HCT116 (cell line): ENCODE results near the gene VAT1. TPM values are rescaled to one million over a fixed set of nuclear protein-coding genes. Genes with fewer than 3 reads are reported as not detected.
A peak's percentile ranks its signal among the peaks of the same experiment; 100 is the strongest.

Experiments
- ATAC-seq: fragments of 200-7000 bp; cut with Tn5 transposase; 2 replicates; pipeline ENCODE4 v1.9.1; 2020; ENCODE audit warnings: mild to moderate bottlenecking, moderate library complexity
- BruUV-seq: library from RNA; stranded (reverse); fragments of 400-500 nt; replicated peaks from 2 replicates; lab custom pipeline; 2021; lab: Mats Ljungman, UMichigan
- CTCF ChIA-PET: fragments of 300-600 bp; sonication (Branson Sonifier 250); formaldehyde crosslinking; loops from one replicate; lab custom pipeline; 2021; ENCODE audit warnings: antibody characterized with exemption; lab: Charles Lee
- POLR2A ChIA-PET: fragments of 300-600, 350-600 bp; sonication (Branson Sonifier 250); formaldehyde crosslinking; loops from one replicate; lab custom pipeline; 2021; ENCODE audit warnings: antibody characterized with exemption; lab: Charles Lee
- RAD21 ChIA-PET, 2 experiments: fragments of 300-600 bp; sonication (Branson Sonifier 250); formaldehyde crosslinking; loops; one replicate each; lab custom pipeline; 2023; ENCODE audit warnings: low total read pairs in 2 of 2; ENCODE audit not compliant: uncharacterized antibody in 2 of 2, unreplicated experiment in 2 of 2, low non-redundant PET in 1 of 2; lab: Charles Lee
- DNase-seq: peaks from one replicate; pipeline ENCODE4 v3.0.0-alpha.2; 2010; ENCODE audit warnings: low read depth, low spot score
- H2AFZ ChIP-seq: fragments of 200-600 bp; shearing (Covaris generic), sonication (generic); 2 replicates; pipeline ENCODE4 v1.6.1; 2017; ENCODE audit warnings: low read depth, mixed run types, mixed read lengths, antibody characterized with exemption, low read length; ENCODE audit not compliant: poor library complexity, severe bottlenecking
- H3K27ac ChIP-seq: 2 replicates; pipeline ENCODE4 v1.5.1; 2012; ENCODE audit warnings: low read depth, low read length
- H3K27me3 ChIP-seq: fragments of 200-600 bp; sonication (generic); 2 replicates; pipeline ENCODE4 v1.6.1; 2016; ENCODE audit warnings: mixed run types, low read length, mixed read lengths; ENCODE audit not compliant: insufficient read depth
- H3K36me3 ChIP-seq, 2 experiments: fragments of 200-500 bp in 1 of 2; fragments of 200-600 bp in 1 of 2; sonication (Bioruptor generic) in 1 of 2; sonication (generic) in 1 of 2; 2 replicates each; pipeline versions ENCODE4 v1.5.1 to v1.6.1; 2014 to 2016; ENCODE audit warnings: low read length in 2 of 2, inconsistent platforms in 1 of 2, mixed read lengths in 1 of 2, mixed run types in 1 of 2; ENCODE audit not compliant: insufficient read depth in 2 of 2, control insufficient read depth in 1 of 2
- H3K4me1 ChIP-seq, 2 experiments: fragments of 200-600 bp in 1 of 2; sonication (generic) in 1 of 2; 2 replicates each; pipeline versions ENCODE4 v1.5.1 to v1.6.1; 2012 to 2017; ENCODE audit warnings: low read length in 2 of 2, inconsistent platforms in 1 of 2, mild to moderate bottlenecking in 1 of 2, mixed read lengths in 1 of 2, mixed run types in 1 of 2, moderate library complexity in 1 of 2; ENCODE audit not compliant: insufficient read depth in 2 of 2, control insufficient read depth in 1 of 2
- H3K4me2 ChIP-seq: fragments of 200-600 bp; sonication (generic); 2 replicates; pipeline ENCODE4 v1.6.1; 2017; ENCODE audit warnings: mixed run types, low read length, mixed read lengths
- H3K4me3 ChIP-seq, 2 experiments: fragments of 200-600 bp in 1 of 2; sonication (generic) in 1 of 2; replicated peaks in 1 of 2; 2 replicates each; pipeline ENCODE4 v1.5.1; 2011 to 2016; ENCODE audit warnings: low read length in 2 of 2, control low read depth in 1 of 2, low read depth in 1 of 2, mild to moderate bottlenecking in 1 of 2, mixed read lengths in 1 of 2, mixed run types in 1 of 2
- H3K79me2 ChIP-seq: fragments of 200-600 bp; sonication (generic); 2 replicates; pipeline ENCODE4 v1.6.1; 2017; ENCODE audit warnings: mild to moderate bottlenecking, mixed run types, low read length, moderate library complexity, mixed read lengths; ENCODE audit not compliant: insufficient read depth
- H3K9ac ChIP-seq: fragments of 200-600 bp; sonication (generic); 2 replicates; pipeline ENCODE4 v1.6.1; 2016; ENCODE audit warnings: low read length, mixed read lengths
- H3K9me2 ChIP-seq: fragments of 200-600 bp; sonication (generic), shearing (Covaris generic); 2 replicates; pipeline ENCODE4 v1.6.1; 2017; ENCODE audit warnings: mixed run types, mild to moderate bottlenecking, moderate library complexity; ENCODE audit not compliant: insufficient read depth
- H3K9me3 ChIP-seq, 2 experiments: fragments of 200-500 bp in 1 of 2; fragments of 200-600 bp in 1 of 2; sonication (Bioruptor generic) in 1 of 2; sonication (generic) in 1 of 2; 2 replicates each; pipeline ENCODE4 v1.6.1; 2014 to 2017; ENCODE audit warnings: low read length in 2 of 2, mixed read lengths in 2 of 2, inconsistent platforms in 1 of 2, low read depth in 1 of 2, mild to moderate bottlenecking in 1 of 2, mixed run types in 1 of 2, moderate library complexity in 1 of 2; ENCODE audit not compliant: control insufficient read depth in 1 of 2, insufficient read depth in 1 of 2
- H4K20me1 ChIP-seq: fragments of 200-600 bp; sonication (generic), shearing (Covaris generic); 2 replicates; pipeline ENCODE4 v1.6.1; 2017; ENCODE audit warnings: mixed run types, mild to moderate bottlenecking, moderate library complexity; ENCODE audit not compliant: insufficient read depth
- CBX3 ChIP-seq: IDR thresholded peaks from 2 replicates; pipeline ENCODE4 v1.6.1; 2012; ENCODE audit warnings: low read depth
- CEBPB ChIP-seq: IDR thresholded peaks from 2 replicates; pipeline ENCODE4 v1.6.1; 2012; ENCODE audit warnings: low read depth
- CTCF ChIP-seq, 3 experiments: fragments of 200-600 bp in 1 of 3; sonication (generic) in 1 of 3; IDR thresholded peaks in 2 of 3; conservative IDR thresholded peaks in 1 of 3; 2 replicates each; pipeline ENCODE4 v1.5.1; 2012 to 2017; ENCODE audit warnings: low read depth in 2 of 3, low read length in 2 of 3, antibody characterized with exemption in 1 of 3, borderline replicate concordance in 1 of 3, control low read depth in 1 of 3, mild to moderate bottlenecking in 1 of 3, mixed read lengths in 1 of 3, mixed run types in 1 of 3, moderate library complexity in 1 of 3; ENCODE audit not compliant: insufficient read depth in 1 of 3
- EGR1 ChIP-seq: IDR thresholded peaks from 2 replicates; pipeline ENCODE4 v1.6.1; 2012; ENCODE audit warnings: low read depth
- ELF1 ChIP-seq: IDR thresholded peaks from 2 replicates; pipeline ENCODE4 v1.6.1; 2012; ENCODE audit warnings: low read depth, borderline replicate concordance
- JUND ChIP-seq: IDR thresholded peaks from 2 replicates; pipeline ENCODE4 v1.6.1; 2012
- RAD21 ChIP-seq: IDR thresholded peaks from 2 replicates; pipeline ENCODE4 v1.6.1; 2012; ENCODE audit warnings: low read depth, mild to moderate bottlenecking
- REST ChIP-seq: IDR thresholded peaks from 2 replicates; pipeline ENCODE4 v1.6.1; 2012; ENCODE audit warnings: low read depth
- SP1 ChIP-seq: IDR thresholded peaks from 2 replicates; pipeline ENCODE4 v1.6.1; 2012; ENCODE audit warnings: low read depth
- SRF ChIP-seq: IDR thresholded peaks from 2 replicates; pipeline ENCODE4 v1.6.1; 2012; ENCODE audit warnings: low read depth
- TCF7L2 ChIP-seq: IDR thresholded peaks from 2 replicates; pipeline ENCODE4 v1.7.0; 2011; ENCODE audit warnings: borderline replicate concordance, inconsistent platforms; ENCODE audit not compliant: insufficient read depth, insufficient read length; ENCODE audit errors: extremely low read depth
- YY1 ChIP-seq: IDR thresholded peaks from 2 replicates; pipeline ENCODE4 v1.6.1; 2011; ENCODE audit warnings: low read length, low read depth, moderate library complexity, mild to moderate bottlenecking; ENCODE audit not compliant: insufficient replicate concordance; ENCODE audit errors: extremely low read depth
- ZNF274 ChIP-seq: fragments of 200-500 bp; sonication (Bioruptor generic); IDR thresholded peaks from 2 replicates; pipeline ENCODE4 v1.6.1; 2014; ENCODE audit warnings: mild to moderate bottlenecking, low read depth, low read length, inconsistent platforms
- intact Hi-C: fragments of 100-400 bp; cut with micrococcal nuclease; formaldehyde crosslinking; loops from 2 replicates; pipeline ENCODE4 v1.10.0; 2022
- total RNA-seq: library from RNA; stranded (reverse); gene quantifications from one replicate; pipeline ENCODE4 v1.2.1, GENCODE V29; 2021; ENCODE audit not compliant: unreplicated experiment

The VAT1 gene
- total RNA-seq, 1 experiment from 2014 or later: 197 TPM

GRCh38 chr17:42997984-42998938 lies 23.9 kb downstream of the VAT1 start, which contains the start of gene RPL27 (continued):
- peak; percentile 77 to 96 (median 79) for TF ChIP-seq CTCF (IDR thresholded peaks at IDR 0.05 in 2 of 3, conservative IDR thresholded peaks at IDR 0.05 in 1 of 3; ENCODE audit: borderline replicate concordance in 1 of 3, insufficient read depth in 1 of 3, low read depth in 2 of 3, low read length in 2 of 3)
- peak; percentile 53 for TF ChIP-seq EGR1
- peak; percentile 95 for TF ChIP-seq SP1
- peak; percentile 96 for TF ChIP-seq CBX3
- peak; percentile 83 for TF ChIP-seq TCF7L2

GRCh38 chr17:42997390-42997983 lies 24.7 kb downstream of the VAT1 start:
- ATAC-seq (peak; percentile 3), DNase-seq (no peak)
- POLR2A ChIA-PET: interaction anchor here (0.6 to 2.4 kb wide), 26 partner anchors 9 to 483 kb away, joined by 3 to 38 read pairs (median 4); partner anchors contain the start of genes BECN1, BRCA1, IFI35 and NBR1
- peak overlapping the region; percentile 48 for H3K9ac ChIP-seq
- H3K79me2 ChIP-seq: peaks cover 40% of the 10 kb centered on the region
- H3K4me2 ChIP-seq: peak overlapping the region; percentile 98
- H3K9me3 ChIP-seq: no peaks in the 10 kb centered on the region
- H3K9me2 ChIP-seq: no peaks in the 10 kb centered on the region
- H3K4me3 ChIP-seq: peak overlapping the region; percentile 97 to 99
- peak overlapping the region; percentile 65 for H2AFZ ChIP-seq
- RAD21 ChIA-PET: interaction anchor here (0.9 to 1.4 kb wide), 4 partner anchors 27 to 68 kb away, joined by 3 to 5 read pairs (median 4); partner anchors contain the start of gene AARSD1 (in 1 of the 2)
- CTCF ChIA-PET: interaction anchor here (0.9 to 1.7 kb wide), 11 partner anchors 9 to 486 kb away, joined by 3 to 12 read pairs (median 3); partner anchors contain the start of genes DHX8, IFI35, PSMC3IP and PTGES3L
- H3K4me1 ChIP-seq: peaks cover 13 to 41% of the 10 kb centered on the region in 2 experiments
- BruUV-seq: TSS peak; percentile 85
- peaks cover 11 to 32% of the 10 kb centered on the region in 2 experiments for H3K36me3 ChIP-seq
- TF ChIP-seq ZNF274 (no peak), RAD21 (no peak), EGR1 (no peak), CBX3 (no peak), CEBPB (no peak), REST (no peak), YY1 (no peak), ELF1 (no peak), SRF (no peak), JUND (no peak)
- H3K27me3 ChIP-seq: no peaks in the 10 kb centered on the region
- no peaks in the 10 kb centered on the region for H4K20me1 ChIP-seq
- 0 out of 2 replicates have a peak overlapping the region, but pooled peaks have one; percentile 92 for H3K27ac ChIP-seq
- intact Hi-C loops: no loop called here
